Mesenchymal stem cell (in vitro differentiated cells and primary cell): Measurements from ENCODE around the gene YAP1.

Experiments
- DNase-seq: peaks from one replicate; pipeline ENCODE4 v3.0.0-alpha.2; 2013
- H2AFZ ChIP-seq: one replicate; pipeline ENCODE4 v1.6.1; 2013; ENCODE audit warnings: low read depth, mild to moderate bottlenecking, control low read depth, inconsistent platforms, low read length, moderate library complexity
- H2AK5ac ChIP-seq: 2 replicates; pipeline ENCODE4 v1.6.1; 2013; ENCODE audit warnings: low read length, moderate library complexity, mild to moderate bottlenecking, inconsistent platforms; ENCODE audit not compliant: severe bottlenecking
- H2BK120ac ChIP-seq: one replicate; pipeline ENCODE4 v1.6.1; 2013; ENCODE audit warnings: low read depth, mild to moderate bottlenecking, inconsistent platforms, low read length, moderate library complexity
- H2BK12ac ChIP-seq, 2 experiments: one replicate each; pipeline ENCODE4 v1.6.1; 2013; ENCODE audit warnings: inconsistent platforms in 2 of 2, low read length in 2 of 2, mild to moderate bottlenecking in 2 of 2, moderate library complexity in 2 of 2, control low read depth in 1 of 2
- H2BK15ac ChIP-seq: one replicate; pipeline ENCODE4 v1.6.1; 2013; ENCODE audit warnings: mild to moderate bottlenecking, low read depth, inconsistent platforms; ENCODE audit not compliant: poor library complexity, severe bottlenecking
- H2BK5ac ChIP-seq: 2 replicates; pipeline ENCODE4 v1.6.1; 2013; ENCODE audit warnings: low read depth, mild to moderate bottlenecking, low read length, control low read depth, inconsistent platforms; ENCODE audit not compliant: poor library complexity, severe bottlenecking
- H3K14ac ChIP-seq, 2 experiments: one replicate each; pipeline ENCODE4 v1.6.1; 2013; ENCODE audit warnings: inconsistent platforms in 2 of 2, low read length in 2 of 2, control low read depth in 1 of 2, mild to moderate bottlenecking in 1 of 2, moderate library complexity in 1 of 2
- H3K18ac ChIP-seq, 2 experiments: one replicate each; pipeline ENCODE4 v1.6.1; 2013; ENCODE audit warnings: inconsistent platforms in 2 of 2, low read length in 2 of 2, control low read depth in 1 of 2, low read depth in 1 of 2, mild to moderate bottlenecking in 1 of 2
- H3K23ac ChIP-seq, 2 experiments: one replicate each; pipeline ENCODE4 v1.6.1; 2013; ENCODE audit warnings: inconsistent platforms in 2 of 2, low read length in 2 of 2, mild to moderate bottlenecking in 2 of 2, moderate library complexity in 2 of 2, control low read depth in 1 of 2
- H3K27ac ChIP-seq: 2 replicates; pipeline ENCODE4 v1.5.1; 2013; ENCODE audit warnings: mild to moderate bottlenecking, moderate library complexity, low read length, control low read depth, inconsistent platforms; ENCODE audit not compliant: poor library complexity, severe bottlenecking
- H3K27me3 ChIP-seq, 2 experiments: 2 replicates each; pipeline versions ENCODE4 v1.6.1 to v1.7.0; 2013; ENCODE audit warnings: low read length in 2 of 2, mild to moderate bottlenecking in 2 of 2, moderate library complexity in 2 of 2, control low read depth in 1 of 2, inconsistent platforms in 1 of 2; ENCODE audit not compliant: control insufficient read depth in 1 of 2, insufficient read depth in 1 of 2
- H3K36me3 ChIP-seq, 2 experiments: 2 replicates each; pipeline versions ENCODE4 v1.6.1 to v1.7.0; 2013; ENCODE audit warnings: low read length in 2 of 2, control low read depth in 1 of 2, inconsistent platforms in 1 of 2, low read depth in 1 of 2, mild to moderate bottlenecking in 1 of 2; ENCODE audit not compliant: insufficient read depth in 2 of 2, control insufficient read depth in 1 of 2
- H3K4ac ChIP-seq, 2 experiments: one replicate each; pipeline ENCODE4 v1.6.1; 2013; ENCODE audit warnings: inconsistent platforms in 2 of 2, low read length in 2 of 2, mild to moderate bottlenecking in 2 of 2, moderate library complexity in 2 of 2, control low read depth in 1 of 2, low read depth in 1 of 2
- H3K4me1 ChIP-seq: 2 replicates; pipeline ENCODE4 v1.6.1; 2013; ENCODE audit warnings: low read depth, low read length, control low read depth; ENCODE audit not compliant: control insufficient read depth, insufficient read depth
- H3K4me2 ChIP-seq: 2 replicates; pipeline ENCODE4 v1.6.1; 2013; ENCODE audit warnings: low read length, mild to moderate bottlenecking, inconsistent platforms; ENCODE audit not compliant: poor library complexity, severe bottlenecking
- H3K4me3 ChIP-seq, 2 experiments: 2 replicates each; pipeline versions ENCODE4 v1.5.1 to v1.7.0; 2013; ENCODE audit warnings: low read length in 2 of 2, mild to moderate bottlenecking in 2 of 2, control low read depth in 1 of 2, low read depth in 1 of 2; ENCODE audit not compliant: insufficient read depth in 1 of 2
- H3K79me1 ChIP-seq: replicated peaks from 2 replicates; pipeline ENCODE4 v1.6.1; 2013; ENCODE audit warnings: mild to moderate bottlenecking, control low read depth, low read length, inconsistent platforms; ENCODE audit not compliant: poor library complexity, severe bottlenecking
- H3K9ac ChIP-seq: 2 replicates; pipeline ENCODE4 v1.7.0; 2013; ENCODE audit warnings: mild to moderate bottlenecking, low read length, moderate library complexity
- H3K9me3 ChIP-seq: 2 replicates; pipeline ENCODE4 v1.7.0; 2013; ENCODE audit warnings: mild to moderate bottlenecking, low read length; ENCODE audit not compliant: control insufficient read depth
- H4K8ac ChIP-seq: one replicate; pipeline ENCODE4 v1.6.1; 2013; ENCODE audit warnings: inconsistent platforms, mild to moderate bottlenecking, low read length, moderate library complexity
- H4K91ac ChIP-seq: one replicate; pipeline ENCODE4 v1.6.1; 2013; ENCODE audit warnings: mild to moderate bottlenecking, low read length, inconsistent platforms
- WGBS: methylation state at CpG from one replicate; pipeline ENCODE4 v1.1.7; 2013; ENCODE audit warnings: mixed read lengths; 5-methylcytosine and 5-hydroxymethylcytosine counted together

YAP1 gene

GRCh38 chr11:102143867-102144266 lies 33.6 kb downstream of the YAP1 start:
- no peak overlapping the region for H3K18ac ChIP-seq
- H3K14ac ChIP-seq = no peak overlapping the region
- H3K9ac ChIP-seq = no peak overlapping the region
- no peak overlapping the region for H3K4me3 ChIP-seq
- no peak overlapping the region for H3K4ac ChIP-seq
- H2BK15ac ChIP-seq = no peak overlapping the region
- no peak overlapping the region for H2BK120ac ChIP-seq
- H2AFZ ChIP-seq = no peak overlapping the region
- H3K27ac ChIP-seq = no peak overlapping the region
- H3K4me1 ChIP-seq = no peaks in the 10 kb centered on the region
- no peak overlapping the region for H3K4me2 ChIP-seq
- no peaks in the 10 kb centered on the region for H3K79me1 ChIP-seq
- H3K27me3 ChIP-seq = no peaks in the 10 kb centered on the region
- H4K91ac ChIP-seq = no peak overlapping the region
- H4K8ac ChIP-seq = peak overlapping the region; percentile 60
- 62% methylated on average over 1 of the region's 1 CpG for WGBS
- H3K9me3 ChIP-seq = no peaks in the 10 kb centered on the region
- H2BK12ac ChIP-seq = no peak overlapping the region
- no peak overlapping the region for H2BK5ac ChIP-seq
- no peak overlapping the region for H2AK5ac ChIP-seq
- H3K36me3 ChIP-seq = peaks cover 3 to 16% of the 10 kb centered on the region in 2 experiments
- no peak overlapping the region for H3K23ac ChIP-seq
- DNase-seq = no peak

- no peaks in the 10 kb centered on the region for H3K27me3 ChIP-seq
- H3K79me1 ChIP-seq = no peaks in the 10 kb centered on the region
- 74% methylated on average over 4 of the region's 4 CpGs for WGBS
- no peak overlapping the region for H2AFZ ChIP-seq
- no peak overlapping the region for H2BK15ac ChIP-seq
- no peak overlapping the region for H3K14ac ChIP-seq
- no peak overlapping the region for H3K23ac ChIP-seq
- no peak overlapping the region for H4K91ac ChIP-seq
- H3K4me2 ChIP-seq = no peak overlapping the region
- no peak overlapping the region for H3K4ac ChIP-seq
- H2BK120ac ChIP-seq = no peak overlapping the region
- no peak overlapping the region for H3K27ac ChIP-seq
- no peak overlapping the region for H4K8ac ChIP-seq
- H2BK5ac ChIP-seq = no peak overlapping the region
- peak; percentile 52 for DNase-seq
- no peak overlapping the region for H3K18ac ChIP-seq
- no peak overlapping the region for H3K4me3 ChIP-seq
- H3K9me3 ChIP-seq = no peaks in the 10 kb centered on the region
- H2AK5ac ChIP-seq = no peak overlapping the region
- peaks cover 3 to 16% of the 10 kb centered on the region in 2 experiments for H3K36me3 ChIP-seq
- no peak overlapping the region for H2BK12ac ChIP-seq
- no peaks in the 10 kb centered on the region for H3K4me1 ChIP-seq
- H3K9ac ChIP-seq = peak overlapping the region; percentile 53
Measured at GRCh38 chr11:102144357-102145355, 34.4 kb downstream of the YAP1 start.

- Histone ChIP-seq H3K4me2 (no peak overlapping the region), H2BK5ac (no peak overlapping the region), H3K14ac (no peak overlapping the region), H3K36me3 (peaks cover 3 to 16% of the 10 kb centered on the region in 2 experiments), H2BK15ac (no peak overlapping the region), H3K4ac (no peak overlapping the region), H2BK120ac (no peak overlapping the region), H3K9me3 (no peaks in the 10 kb centered on the region), H2AK5ac (no peak overlapping the region), H3K23ac (no peak overlapping the region), H3K27ac (no peak overlapping the region), H3K27me3 (no peaks in the 10 kb centered on the region), H3K4me1 (no peaks in the 10 kb centered on the region), H2AFZ (no peak overlapping the region), H3K9ac (no peak overlapping the region), H4K8ac (no peak overlapping the region), H2BK12ac (no peak overlapping the region), H3K79me1 (no peaks in the 10 kb centered on the region), H3K18ac (no peak overlapping the region), H4K91ac (no peak overlapping the region), H3K4me3 (no peak overlapping the region)
- no CpG with 5 or more reads among the region's 4 CpGs for WGBS
- no peak for DNase-seq
Measured at GRCh38 chr11:102147015-102147414, 36.8 kb downstream of the YAP1 start.

GRCh38 chr11:102147632-102148031 lies 37.4 kb downstream of the YAP1 start:
- 100% methylated on average over 2 of the region's 2 CpGs for WGBS
- Histone ChIP-seq H2BK120ac (no peak overlapping the region), H3K27me3 (no peaks in the 10 kb centered on the region), H3K79me1 (no peaks in the 10 kb centered on the region), H3K27ac (no peak overlapping the region), H3K4me3 (no peak overlapping the region), H3K14ac (no peak overlapping the region), H3K9ac (no peak overlapping the region), H3K23ac (no peak overlapping the region), H2BK15ac (no peak overlapping the region), H3K36me3 (peaks cover 3 to 16% of the 10 kb centered on the region in 2 experiments), H3K9me3 (no peaks in the 10 kb centered on the region), H3K4ac (no peak overlapping the region), H2AK5ac (no peak overlapping the region), H3K4me2 (no peak overlapping the region), H4K91ac (no peak overlapping the region), H3K18ac (no peak overlapping the region), H2BK5ac (no peak overlapping the region), H4K8ac (no peak overlapping the region), H3K4me1 (no peaks in the 10 kb centered on the region), H2BK12ac (no peak overlapping the region), H2AFZ (no peak overlapping the region)
- no peak for DNase-seq
